Measurements from ENCODE around the gene DOCK10. TPM values are rescaled to one million over a fixed set of nuclear protein-coding genes. Genes with fewer than 3 reads are reported as not detected.

The DOCK10 gene
- polyA plus RNA-seq, 1 donor (not counting 4 experiments of a cell fraction or from before 2014, with no cell fraction given), result 2.5 TPM

GRCh38 chr2:225028572-225028971, 13.7 kb downstream of the DOCK10 start:
- Histone ChIP-seq H3K9me3 (ENCODE audit: control insufficient read depth, low read depth, low read length) (no peaks in the 10 kb centered on the region), H3K27ac (ENCODE audit: control insufficient read depth, insufficient read depth, low read length) (no peak overlapping the region)

GRCh38 chr2:225027061-225027762, 15.1 kb downstream of the DOCK10 start:
- Histone ChIP-seq H2AFZ (ENCODE audit: control insufficient read depth, low read length) (no peak overlapping the region), H3K79me2 (ENCODE audit: control insufficient read depth, insufficient read depth, low read length) (no peaks in the 10 kb centered on the region), H3K4me1 (ENCODE audit: control insufficient read depth, extremely low read depth, insufficient read depth, low read length) (peaks cover 6% of the 10 kb centered on the region), H3K9me1 (ENCODE audit: control insufficient read depth, extremely low read depth, insufficient read depth, low read length) (no peaks in the 10 kb centered on the region), H4K20me1 (ENCODE audit: control insufficient read depth, extremely low read depth, insufficient read depth, low read length) (no peaks in the 10 kb centered on the region), H3K27ac (ENCODE audit: control insufficient read depth, insufficient read depth, low read length) (no peak overlapping the region), H3K27me3 (ENCODE audit: control insufficient read depth, extremely low read depth, insufficient read depth, low read length) (no peaks in the 10 kb centered on the region), H3K9ac (ENCODE audit: control insufficient read depth, extremely low read depth, insufficient read depth, low read length) (no peak overlapping the region), H3K4me2 (ENCODE audit: control insufficient read depth, extremely low read depth, insufficient read depth, low read depth, low read length) (no peak overlapping the region), H3K36me3 (ENCODE audit: control insufficient read depth in 2 of 2, extremely low read depth in 1 of 2, insufficient read depth in 2 of 2, low read length in 2 of 2) (no peaks in the 10 kb centered on the region), H3K4me3 (ENCODE audit: control insufficient read depth in 2 of 3, extremely low read depth in 1 of 3, insufficient read depth in 2 of 3, low read depth in 1 of 3, low read length in 3 of 3) (no peak overlapping the region), H3K9me3 (ENCODE audit: control insufficient read depth, low read depth, low read length) (no peaks in the 10 kb centered on the region)
- FAIRE-seq, result no peak
- dilution Hi-C loops (cut with MboI; ENCODE audit: extremely low pct_ligation_motif_present, low sequenced_read_pairs), result no loop called here
- TF ChIP-seq CTCF (optimal IDR thresholded peaks at IDR 0.05 in 1 of 3, IDR thresholded peaks at IDR 0.05 in 1 of 3, conservative IDR thresholded peaks at IDR 0.05 in 1 of 3; ENCODE audit: extremely low read depth in 1 of 3, insufficient read depth in 2 of 3, low read length in 3 of 3) (no peak), EZH2 (IDR thresholded peaks at IDR 0.05; ENCODE audit: low read length) (no peak)
- DNase-seq (ENCODE audit: low read depth, low spot score), result no peak

More at GRCh38 chr2:225028572-225028971, 13.7 kb downstream of the DOCK10 start:
- Histone ChIP-seq H4K20me1 (ENCODE audit: control insufficient read depth, extremely low read depth, insufficient read depth, low read length) (no peaks in the 10 kb centered on the region), H3K36me3 (ENCODE audit: control insufficient read depth in 2 of 2, extremely low read depth in 1 of 2, insufficient read depth in 2 of 2, low read length in 2 of 2) (no peaks in the 10 kb centered on the region), H3K4me1 (ENCODE audit: control insufficient read depth, extremely low read depth, insufficient read depth, low read length) (peaks cover 6% of the 10 kb centered on the region), H3K9ac (ENCODE audit: control insufficient read depth, extremely low read depth, insufficient read depth, low read length) (no peak overlapping the region), H3K4me2 (ENCODE audit: control insufficient read depth, extremely low read depth, insufficient read depth, low read depth, low read length) (no peak overlapping the region), H2AFZ (ENCODE audit: control insufficient read depth, low read length) (no peak overlapping the region), H3K4me3 (ENCODE audit: control insufficient read depth in 2 of 3, extremely low read depth in 1 of 3, insufficient read depth in 2 of 3, low read depth in 1 of 3, low read length in 3 of 3) (no peak overlapping the region), H3K27me3 (ENCODE audit: control insufficient read depth, extremely low read depth, insufficient read depth, low read length) (no peaks in the 10 kb centered on the region), H3K79me2 (ENCODE audit: control insufficient read depth, insufficient read depth, low read length) (no peaks in the 10 kb centered on the region), H3K9me1 (ENCODE audit: control insufficient read depth, extremely low read depth, insufficient read depth, low read length) (no peaks in the 10 kb centered on the region)
- dilution Hi-C loops (cut with MboI; ENCODE audit: extremely low pct_ligation_motif_present, low sequenced_read_pairs), result no loop called here
- FAIRE-seq (no peak), DNase-seq (ENCODE audit: low read depth, low spot score) (no peak)
- TF ChIP-seq EZH2 (IDR thresholded peaks at IDR 0.05; ENCODE audit: low read length), result no peak
- no peak for TF ChIP-seq CTCF (optimal IDR thresholded peaks at IDR 0.05 in 1 of 3, IDR thresholded peaks at IDR 0.05 in 1 of 3, conservative IDR thresholded peaks at IDR 0.05 in 1 of 3; ENCODE audit: extremely low read depth in 1 of 3, insufficient read depth in 2 of 3, low read length in 3 of 3)
